Sigmoid colon (tissue), 7 donors: ENCODE measurements around the gene SPDYE1. TPM values are rescaled to one million over a fixed set of nuclear protein-coding genes. Genes with fewer than 3 reads are reported as not detected.
"Not testable (repeated sequence)": the region's sequence is repeated elsewhere in the genome, so short reads cannot be mapped to it uniquely, and the experiment has no call there.

ENCODE experiments used
- DNase-seq: peaks from one replicate; pipeline ENCODE4 v3.0.0-alpha.2; 2019
- H3K27ac ChIP-seq, 4 donors: fragments of 200-600 bp; sonication (generic); one replicate each; pipeline ENCODE4 v1.5.1; 2016 to 2019; ENCODE audit warnings: mild to moderate bottlenecking in 1 of 4
- H3K27me3 ChIP-seq, 3 donors: fragments of 200-600 bp; sonication (generic); one replicate each; pipeline ENCODE4 v1.5.1; 2019; ENCODE audit warnings: mild to moderate bottlenecking in 1 of 3
- H3K36me3 ChIP-seq, 4 donors: fragments of 200-600 bp; sonication (generic); one replicate each; pipeline ENCODE4 v1.5.1; 2016 to 2019
- H3K4me1 ChIP-seq, 4 donors: fragments of 200-600 bp; sonication (generic); one replicate each; pipeline ENCODE4 v1.5.1; 2017 to 2019
- H3K4me3 ChIP-seq, 4 donors: fragments of 200-600 bp; sonication (generic); one replicate each; pipeline ENCODE4 v1.5.1; 2017 to 2019; ENCODE audit warnings: mild to moderate bottlenecking in 2 of 4, moderate library complexity in 1 of 4
- H3K9me3 ChIP-seq, 4 donors: fragments of 200-600 bp in 3 of 4; sonication (generic) in 3 of 4; one replicate each; pipeline versions ENCODE4 v1.5.1 to v1.6.1; 2013 to 2019
- CTCF ChIP-seq, 4 experiments: fragments of 450-650 bp in 3 of 4; fragments of 200-600 bp in 1 of 4; IDR thresholded peaks; one replicate each; pipeline ENCODE4 v1.5.1; 2016 to 2019; ENCODE audit warnings: antibody characterized with exemption in 4 of 4, mild to moderate bottlenecking in 3 of 4, moderate library complexity in 2 of 4
- EP300 ChIP-seq, 4 donors: sonication (generic); formaldehyde crosslinking; IDR thresholded peaks; one replicate each; pipeline ENCODE4 v1.6.1; 2017; ENCODE audit warnings: antibody characterized with exemption in 4 of 4
- POLR2A ChIP-seq, 2 donors: fragments of 450-650 bp; IDR thresholded peaks; one replicate each; pipeline ENCODE4 v1.6.1; 2016; ENCODE audit warnings: antibody characterized with exemption in 2 of 2, mild to moderate bottlenecking in 2 of 2, moderate library complexity in 2 of 2
- POLR2AphosphoS5 ChIP-seq, 4 donors: sonication (generic); formaldehyde crosslinking; IDR thresholded peaks; one replicate each; pipeline ENCODE4 v1.6.1; 2017; ENCODE audit warnings: antibody characterized with exemption in 4 of 4
- WGBS, 2 donors: extraction: QIAGEN DNeasy Blood & Tissue Kit; methylation state at CpG; one replicate each; pipeline ENCODE4 v1.1.7; 2013; 5-methylcytosine and 5-hydroxymethylcytosine counted together
- intact Hi-C: fragments of 100-400 bp; cut with DNase I; formaldehyde crosslinking; loops from one replicate; pipeline ENCODE4 v1.15.1; 2023
- polyA plus RNA-seq, 3 donors: library from polyadenylated mRNA; stranded (reverse); fragments of 200-250 nt; gene quantifications; one replicate each; pipeline ENCODE4 v1.2.3, GENCODE V29; 2013
- total RNA-seq, 4 donors: library from RNA; depleted of rRNA; stranded (reverse); fragments of >200 nt; gene quantifications; one replicate each; pipeline ENCODE4 v1.1.0, GENCODE V29; 2016
- donor health status: healthy with polysubstance abuse.
- donor health status: Bipolar disorder and iron deficiency.
- donor health status: healthy.

The SPDYE1 gene
- total and polyA plus RNA-seq, 7 donors = not detected

- H3K9me3 ChIP-seq, H3K4me3 ChIP-seq, H3K4me1 ChIP-seq, DNase-seq, H3K36me3 ChIP-seq, intact Hi-C loops, H3K27me3 ChIP-seq, H3K27ac ChIP-seq: not testable (repeated sequence)
- WGBS, 2 donors = 64 to 91% methylated on average over 2 of the region's 2 CpGs
Observed at GRCh38 chr7:44037951-44038350, 40.3 kb downstream of the SPDYE1 start.

GRCh38 chr7:44038553-44038952 is 40.9 kb downstream of the SPDYE1 start:
- DNase-seq, H3K27me3 ChIP-seq, intact Hi-C loops, H3K4me1 ChIP-seq, H3K9me3 ChIP-seq, H3K36me3 ChIP-seq: not testable (repeated sequence)
- 27 to 55% methylated on average over 6 to 7 of the region's 12 CpGs for WGBS, 2 donors
- peak overlapping the region in 1 of 4 donors; percentile 10 for H3K4me3 ChIP-seq
- peak overlapping the region in 1 of 4 donors; percentile 28 for H3K27ac ChIP-seq

- intact Hi-C loops, H3K36me3 ChIP-seq, H3K9me3 ChIP-seq, H3K27me3 ChIP-seq: not testable (repeated sequence)
- WGBS, 2 donors = 2 to 14% methylated on average over 20 to 22 of the region's 26 CpGs
- H3K4me1 ChIP-seq = peaks cover 0 to 13% (median 11%) of the 10 kb centered on the region in 4 donors
- TF ChIP-seq POLR2AphosphoS5 (IDR thresholded peaks at IDR 0.05) = peak; percentile 38 to 73 (median 57)
- peak; percentile 98 for DNase-seq
- H3K4me3 ChIP-seq = peak overlapping the region; percentile 30 to 45 (median 40)
- H3K27ac ChIP-seq = peak overlapping the region; percentile 76 to 82 (median 78)
Observed at GRCh38 chr7:44038961-44039558, 41.4 kb downstream of the SPDYE1 start.

- Histone ChIP-seq H3K4me3 (peak overlapping the region; percentile 16 to 47 (median 39)), H3K4me1 (peaks cover 0 to 15% (median 12%) of the 10 kb centered on the region in 4 donors), H3K27ac (peak overlapping the region; percentile 27 to 70 (median 48))
- WGBS, 2 donors = 11 to 20% methylated on average over 13 to 20 of the region's 40 CpGs
- DNase-seq = peak; percentile 55
- H3K36me3 ChIP-seq, H3K9me3 ChIP-seq, H3K27me3 ChIP-seq: not testable (repeated sequence)
- intact Hi-C loops = loop anchor here (5.0 kb wide), 1 partner anchor 452 kb away; the partner anchor contains the start of gene NUDCD3
Observed at GRCh38 chr7:44039800-44040492, 42.2 kb downstream of the SPDYE1 start.

- not testable (repeated sequence) for H3K27me3 ChIP-seq, H3K36me3 ChIP-seq, H3K9me3 ChIP-seq
- peak; percentile 51 for DNase-seq
- peaks cover 0 to 19% (median 17%) of the 10 kb centered on the region in 4 donors for H3K4me1 ChIP-seq
- 0 to 1% methylated on average over 44 to 46 of the region's 46 CpGs for WGBS, 2 donors
- intact Hi-C loops = loop anchor here (5.0 kb wide), 1 partner anchor 452 kb away; the partner anchor contains the start of gene NUDCD3
- peak overlapping the region in 3 of 4 donors; percentile 27 to 70 (median 39) for H3K27ac ChIP-seq
- H3K4me3 ChIP-seq = peak overlapping the region; percentile 16 to 47 (median 39)
Observed at GRCh38 chr7:44040493-44040891, 42.8 kb downstream of the SPDYE1 start.

- intact Hi-C loops = loop anchor here (5.0 kb wide), 1 partner anchor 450 kb away; the partner anchor contains the start of gene NUDCD3
Observed at GRCh38 chr7:44042221-44042620, 44.5 kb downstream of the SPDYE1 start.

More at GRCh38 chr7:44042221-44042620, 44.5 kb downstream of the SPDYE1 start:
- DNase-seq = no peak
- Histone ChIP-seq H3K27ac (no peak overlapping the region), H3K4me3 (no peak overlapping the region), H3K27me3 (no peaks in the 10 kb centered on the region), H3K36me3 (peaks cover 0 to 9% (median 0%) of the 10 kb centered on the region in 4 donors), H3K9me3 (no peaks in the 10 kb centered on the region), H3K4me1 (peaks cover 0 to 36% (median 30%) of the 10 kb centered on the region in 4 donors)
- WGBS, 2 donors = 94 to 98% methylated on average over 2 of the region's 2 CpGs
- TF ChIP-seq POLR2A (IDR thresholded peaks at IDR 0.05) = no peak
- TF ChIP-seq CTCF (IDR thresholded peaks at IDR 0.05) = no peak
- TF ChIP-seq POLR2AphosphoS5 (IDR thresholded peaks at IDR 0.05) = no peak
- TF ChIP-seq EP300 (IDR thresholded peaks at IDR 0.05) = no peak
